ENCODE data around the gene CTSE. TPM values are rescaled to one million over a fixed set of nuclear protein-coding genes. Genes with fewer than 3 reads are reported as not detected.

Gene CTSE
- total and polyA plus RNA-seq, 2 of the 13 experiments (the other 11 are each of a cell fraction or from before 2014, with no cell fraction given): 0.50 to 0.69 TPM

DNA sequence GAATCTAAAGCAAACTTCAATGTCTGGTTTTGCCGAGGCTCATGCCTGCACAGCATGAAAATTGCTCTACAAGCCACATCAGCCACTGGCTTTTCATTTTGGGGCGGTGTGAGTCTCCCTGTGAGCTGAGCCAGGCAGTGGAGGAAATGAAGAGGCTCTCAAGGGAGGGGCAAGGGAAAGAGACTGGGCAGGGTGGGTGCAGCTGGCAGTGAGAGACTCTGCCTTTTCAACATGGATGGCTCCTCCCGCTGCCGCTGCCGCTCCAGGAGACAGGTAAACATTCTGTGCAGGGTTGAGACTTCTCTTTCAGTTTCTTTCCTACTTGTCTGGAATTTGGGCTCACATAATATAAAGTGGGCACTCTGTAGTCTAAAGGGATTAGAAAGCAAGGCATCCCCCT, 11.3 kb upstream of the CTSE start:
- ChIA-PET CTCF (ENCODE audit: low intra/inter-chr PET ratio, low total read pairs) (interaction anchor here (1.2 kb wide), 1 partner anchor 72 kb away, joined by 3 read pairs; no protein-coding TSS in a partner anchor), POLR2A (no interaction called here)
- Histone ChIP-seq H3K27ac (ENCODE audit: extremely low read length, insufficient read depth, low read length) (no peak overlapping the region), H3K36me3 (replicated peaks in 1 of 2; ENCODE audit: control insufficient read depth in 1 of 2, insufficient read depth in 2 of 2, low read length in 2 of 2) (no peaks in the 10 kb centered on the region), H3K9ac (ENCODE audit: insufficient read depth, low read depth, low read length) (0 out of 2 replicates have a peak overlapping the region, but pooled peaks have one; percentile 2), H3K79me2 (ENCODE audit: insufficient read depth, low read length) (no peaks in the 10 kb centered on the region), H2AFZ (ENCODE audit: low read length) (peak overlapping the region; percentile 97), H3K4me2 (ENCODE audit: low read depth, low read length) (peak overlapping the region; percentile 70), H3K4me1 (ENCODE audit: insufficient read depth, low read length) (peaks cover 19% of the 10 kb centered on the region), H3K9me3 (ENCODE audit: low read length) (no peaks in the 10 kb centered on the region), H4K20me1 (ENCODE audit: insufficient read depth, low read length) (no peaks in the 10 kb centered on the region), H3K4me3 (replicated peaks in 1 of 3; ENCODE audit: insufficient read depth in 1 of 3, low read depth in 2 of 3, low read length in 3 of 3) (peak overlapping the region; percentile 38 to 54 (median 45); a peak in 5 of 6 replicates), H3K27me3 (ENCODE audit: control insufficient read depth in 1 of 2, insufficient read depth in 2 of 2, low read length in 2 of 2) (peaks cover 0 to 27% of the 10 kb centered on the region in 2 experiments; a peak in 3 of 5 replicates)
- ATAC-seq: peak; percentile 54
- no TSS peak for BruUV-seq (replicated peaks)
- DNase-seq (ENCODE audit: low spot score): no peak
- no peak for TF ChIP-seq ZNF75D (CRISPR knock-in tag; IDR thresholded peaks at IDR 0.05; ENCODE audit: borderline replicate concordance)
- TF ChIP-seq U2AF1 (optimal IDR thresholded peaks at IDR 0.05; ENCODE audit: low read depth, low read length): no peak
- no peak for TF ChIP-seq ZNF83 (CRISPR knock-in tag; IDR thresholded peaks at IDR 0.05; ENCODE audit: borderline replicate concordance)
- TF ChIP-seq ZNF816 (CRISPR knock-in tag; IDR thresholded peaks at IDR 0.05; ENCODE audit: borderline replicate concordance): no peak
- no peak for TF ChIP-seq ELF4 (CRISPR knock-in tag; IDR thresholded peaks at IDR 0.05; ENCODE audit: borderline replicate concordance)
- no peak for TF ChIP-seq ZNF20 (CRISPR knock-in tag; IDR thresholded peaks at IDR 0.05)
- no peak for TF ChIP-seq ZNF558 (CRISPR knock-in tag; IDR thresholded peaks at IDR 0.05; ENCODE audit: borderline replicate concordance)
- no peak for TF ChIP-seq KLF6 (CRISPR knock-in tag; IDR thresholded peaks at IDR 0.05)
- no peak for TF ChIP-seq ZFYVE20 (CRISPR knock-in tag; IDR thresholded peaks at IDR 0.05; ENCODE audit: borderline replicate concordance, low read depth)
- no peak for TF ChIP-seq NFIB (CRISPR knock-in tag; IDR thresholded peaks at IDR 0.05; ENCODE audit: borderline replicate concordance)
- TF ChIP-seq ZFP62 (CRISPR knock-in tag; IDR thresholded peaks at IDR 0.05): no peak
- TF ChIP-seq, protein P1, sequence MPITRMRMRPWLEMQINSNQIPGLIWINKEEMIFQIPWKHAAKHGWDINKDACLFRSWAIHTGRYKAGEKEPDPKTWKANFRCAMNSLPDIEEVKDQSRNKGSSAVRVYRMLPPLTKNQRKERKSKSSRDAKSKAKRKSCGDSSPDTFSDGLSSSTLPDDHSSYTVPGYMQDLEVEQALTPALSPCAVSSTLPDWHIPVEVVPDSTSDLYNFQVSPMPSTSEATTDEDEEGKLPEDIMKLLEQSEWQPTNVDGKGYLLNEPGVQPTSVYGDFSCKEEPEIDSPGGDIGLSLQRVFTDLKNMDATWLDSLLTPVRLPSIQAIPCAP (CRISPR knock-in tag; IDR thresholded peaks at IDR 0.05; ENCODE audit: low read depth): no peak
- no peak for TF ChIP-seq KDM6A (CRISPR knock-in tag; IDR thresholded peaks at IDR 0.05; ENCODE audit: low read depth)
- TF ChIP-seq ZNF296 (CRISPR knock-in tag; conservative IDR thresholded peaks at IDR 0.05): no peak
- TF ChIP-seq MAFF (IDR thresholded peaks at IDR 0.05; ENCODE audit: low read depth, low read length): no peak
- TF ChIP-seq, protein P2, sequence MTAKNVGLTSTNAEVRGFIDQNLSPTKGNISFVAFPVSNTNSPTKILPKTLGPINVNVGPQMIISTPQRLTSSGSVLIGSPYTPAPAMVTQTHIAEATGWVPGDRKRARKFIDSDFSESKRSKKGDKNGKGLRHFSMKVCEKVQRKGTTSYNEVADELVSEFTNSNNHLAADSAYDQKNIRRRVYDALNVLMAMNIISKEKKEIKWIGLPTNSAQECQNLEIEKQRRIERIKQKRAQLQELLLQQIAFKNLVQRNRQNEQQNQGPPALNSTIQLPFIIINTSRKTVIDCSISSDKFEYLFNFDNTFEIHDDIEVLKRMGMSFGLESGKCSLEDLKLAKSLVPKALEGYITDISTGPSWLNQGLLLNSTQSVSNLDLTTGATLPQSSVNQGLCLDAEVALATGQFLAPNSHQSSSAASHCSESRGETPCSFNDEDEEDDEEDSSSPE (CRISPR knock-in tag; IDR thresholded peaks at IDR 0.05): no peak
- no peak for TF ChIP-seq ZNF557 (CRISPR knock-in tag; IDR thresholded peaks at IDR 0.05)
- FAIRE-seq: no peak
- intact Hi-C loops (cut with micrococcal nuclease; ENCODE audit: unreplicated experiment) (no loop called here), in situ Hi-C loops (cut with HindIII; ENCODE audit: extremely low pct_ligation_motif_present, low pct_unique_long_range_greater_than_20kb) (no loop called here)
- WGBS (ENCODE audit: low lambda C conversion rate): 5% methylated on average over 5 of the region's 5 CpGs

Data from HepG2 (cell line).